ENCODE measurements around the gene PARP15.

DNA sequence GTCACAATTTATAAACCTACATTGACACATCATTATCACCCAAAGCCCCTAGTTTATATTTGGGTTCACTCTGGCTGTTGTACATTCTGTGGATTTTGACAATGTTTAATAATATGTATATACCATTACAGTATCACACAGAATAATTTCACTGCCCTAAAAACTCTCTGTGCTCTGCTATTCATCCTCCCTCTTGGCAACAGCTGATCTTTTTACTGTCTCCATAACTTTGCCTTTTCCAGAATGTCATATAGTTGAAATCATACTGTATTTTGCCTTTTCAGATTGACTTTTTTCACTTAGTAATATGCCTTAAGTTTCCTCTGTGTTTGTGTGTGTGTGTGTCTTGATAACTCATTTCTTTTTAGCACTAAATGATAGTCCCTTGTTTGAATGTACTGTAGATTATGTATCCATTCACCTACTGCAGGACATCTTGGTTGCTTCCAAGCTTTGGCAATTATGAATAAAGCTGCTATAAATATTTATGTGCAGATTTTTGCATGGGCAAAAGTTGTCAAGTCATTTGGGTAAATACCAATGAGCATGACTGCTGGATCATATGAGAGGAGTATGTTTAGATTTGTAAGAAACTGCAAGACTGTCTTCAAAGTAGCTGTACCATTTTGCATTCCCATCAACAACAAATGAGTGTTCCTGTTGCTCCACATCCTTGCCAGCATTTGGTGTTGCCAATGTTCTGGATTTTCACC, 9.5 kb downstream of the PARP15 start:
- no peak for TF ChIP-seq TAF1 (IDR thresholded peaks at IDR 0.05; ENCODE audit: low read depth)
- TF ChIP-seq CEBPB (IDR thresholded peaks at IDR 0.05), result no peak
- TF ChIP-seq TEAD4 (IDR thresholded peaks at IDR 0.05), result no peak

Measured in Ishikawa (cell line).